SKM-1 treated with dmso at 0.1 percent for 144 hours (cell line): ENCODE measurements around the gene INPP5J.
"Not testable (repeated sequence)": the region's sequence is repeated elsewhere in the genome, so short reads cannot be mapped to it uniquely, and the experiment has no call there.

Experiments
- DNase-seq: peaks from one replicate; lab custom pipeline; 2025; ENCODE audit not compliant: unreplicated experiment; lab: John Stamatoyannopoulos, UW

INPP5J gene

DNA sequence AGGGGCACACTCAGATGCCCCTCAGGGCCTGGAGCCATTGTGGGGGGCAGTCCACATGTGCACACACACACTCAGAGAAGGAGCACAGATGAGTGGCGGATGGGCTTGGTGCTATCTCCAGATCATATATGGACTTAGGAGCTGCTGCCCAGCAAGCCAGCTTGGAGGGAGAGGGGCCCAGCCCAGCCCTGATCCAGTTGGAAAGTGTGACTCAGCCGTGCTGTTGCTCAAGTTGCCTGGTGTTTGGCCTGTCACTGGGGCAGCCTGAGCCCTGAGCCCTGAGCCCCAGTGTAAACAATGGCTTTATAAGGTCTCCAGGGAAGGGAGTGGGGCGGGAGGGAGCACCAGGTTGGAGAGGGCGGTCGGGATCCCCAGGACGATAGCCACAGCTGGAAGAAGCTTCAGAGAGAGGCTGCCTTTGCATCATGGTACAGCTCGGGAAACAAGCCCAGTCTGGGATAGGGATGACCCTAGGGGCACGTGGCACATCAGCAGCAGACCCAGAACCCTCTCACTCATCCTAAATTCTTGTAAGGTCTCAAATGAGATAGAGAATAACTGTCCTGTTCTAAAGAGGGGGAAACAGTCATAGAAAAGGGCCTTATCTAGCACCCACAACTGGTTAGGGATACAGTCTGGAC is 20.2 kb upstream of the INPP5J start:
- DNase-seq = no peak

DNA sequence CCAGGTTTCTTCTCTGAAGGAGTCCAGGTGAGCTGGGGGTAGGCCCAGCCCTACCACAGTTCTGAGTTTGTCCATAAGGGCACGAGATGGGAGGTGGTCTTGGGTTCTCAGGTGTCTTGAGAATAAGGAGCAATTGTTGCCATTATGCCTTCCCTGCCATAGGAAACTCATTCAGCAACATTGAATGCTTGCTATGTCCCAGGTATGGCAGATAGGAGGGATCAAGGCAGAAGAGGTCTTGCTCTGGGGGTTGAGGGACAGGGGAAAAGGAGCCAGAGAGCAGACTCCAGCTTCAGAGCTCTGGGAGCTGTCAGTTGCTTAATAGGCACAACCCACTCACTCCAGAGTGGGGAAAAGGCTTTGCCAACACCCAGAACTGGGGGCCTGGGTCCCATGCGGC is 19.7 kb upstream of the INPP5J start:
- no peak for DNase-seq

DNA sequence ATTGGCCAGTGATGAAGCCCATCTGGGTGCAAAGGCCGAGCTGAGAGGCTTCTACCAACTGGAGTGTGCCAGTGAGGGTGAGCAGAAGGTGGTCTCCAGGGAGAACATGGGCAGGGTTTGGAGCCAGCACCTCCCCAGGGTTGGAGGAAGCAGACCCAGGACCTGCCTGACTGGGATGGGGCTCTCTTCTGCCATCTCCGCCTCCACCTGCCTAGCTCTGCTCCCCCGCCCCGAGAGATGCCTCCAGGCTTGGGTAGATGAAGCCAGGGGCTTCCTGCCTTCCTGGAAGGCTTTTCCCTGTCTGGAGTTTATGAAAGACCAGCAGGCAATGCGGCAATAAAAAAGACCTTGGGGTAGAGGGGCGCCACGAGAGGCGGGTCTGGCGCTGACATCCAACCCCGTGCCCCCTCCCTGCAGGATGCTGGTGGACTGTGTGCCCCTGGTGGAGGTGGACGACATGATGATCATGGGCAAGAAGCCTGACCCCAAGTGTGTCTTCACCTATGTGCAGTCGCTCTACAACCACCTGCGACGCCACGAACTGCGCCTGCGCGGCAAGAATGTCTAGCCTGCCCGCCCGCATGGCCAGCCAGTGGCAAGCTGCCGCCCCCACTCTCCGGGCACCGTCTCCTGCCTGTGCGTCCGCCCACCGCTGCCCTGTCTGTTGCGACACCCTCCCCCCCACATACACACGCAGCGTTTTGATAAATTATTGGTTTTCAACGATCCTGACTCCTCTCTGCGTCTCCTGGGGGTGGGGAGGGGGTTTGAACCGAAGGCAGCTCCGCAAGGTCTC is 18.7 kb upstream of the INPP5J start:
- no peak for DNase-seq

GRCh38 chr22:31104869-31105268 is 17.9 kb upstream of the INPP5J start:
- DNase-seq = no peak

- DNase-seq = no peak
These were observed 17.4 kb upstream of the INPP5J start for GRCh38 chr22:31105282-31105929.

DNA sequence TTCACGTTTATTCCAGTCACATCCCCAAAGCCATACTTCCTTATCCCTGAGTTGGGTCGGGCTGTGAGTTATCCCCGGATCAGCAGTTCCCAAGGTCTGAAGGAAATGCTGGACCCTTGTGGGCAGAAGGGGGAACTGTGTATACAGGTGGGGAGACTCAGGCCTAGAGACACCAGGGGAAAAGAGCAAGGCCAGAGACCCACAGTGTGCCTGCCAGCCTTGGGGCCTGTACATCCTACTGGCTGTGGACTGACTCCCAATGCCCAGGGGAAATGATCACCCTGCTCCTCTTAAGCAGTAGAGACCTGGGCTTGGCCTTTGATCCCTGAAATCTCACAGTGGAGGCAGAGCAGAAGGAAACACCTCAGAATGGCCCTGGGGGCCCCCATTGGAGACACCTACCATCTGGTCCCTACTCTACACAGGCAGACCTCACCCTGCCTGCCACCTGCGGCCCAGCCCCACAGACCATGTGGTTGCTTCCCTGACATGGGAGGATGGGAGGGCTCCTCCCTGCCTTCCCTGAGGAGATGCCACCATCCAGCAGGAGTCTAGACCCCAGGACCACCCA is 16.7 kb upstream of the INPP5J start:
- no peak for DNase-seq

DNA sequence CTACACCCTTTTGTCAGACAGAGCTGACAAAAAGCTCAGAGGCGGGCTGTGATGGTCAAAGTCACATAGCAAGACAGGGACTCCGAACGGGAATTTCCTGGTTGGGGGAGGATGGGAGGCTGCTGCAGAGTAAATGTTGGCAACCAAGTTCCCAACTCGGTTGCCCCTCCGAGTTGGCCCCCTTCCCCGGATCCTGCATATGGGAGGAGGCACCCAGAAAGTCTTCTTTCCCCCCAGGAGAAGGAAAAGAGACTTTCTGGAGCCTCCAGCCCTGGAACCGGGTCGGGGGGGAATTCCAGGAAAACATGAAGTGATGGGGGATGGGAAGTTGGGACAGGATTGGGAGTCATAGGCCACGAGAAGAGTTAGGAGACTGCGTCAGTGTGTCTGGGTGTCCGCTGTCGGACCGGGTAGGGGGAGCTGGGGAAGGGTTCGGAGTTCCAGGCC is 16.0 kb upstream of the INPP5J start:
- DNase-seq = no peak

GRCh38 chr22:31107178-31107893 is 15.4 kb upstream of the INPP5J start, which contains the start of gene SELENOM:
SELENOM (minus strand) TSS chr22:31107568; CDS start chr22:31107505, 63 bp downstream.
- DNase-seq = peak; percentile 96

GRCh38 chr22:31107894-31108218 is 14.9 kb upstream of the INPP5J start:
- DNase-seq = no peak

DNA sequence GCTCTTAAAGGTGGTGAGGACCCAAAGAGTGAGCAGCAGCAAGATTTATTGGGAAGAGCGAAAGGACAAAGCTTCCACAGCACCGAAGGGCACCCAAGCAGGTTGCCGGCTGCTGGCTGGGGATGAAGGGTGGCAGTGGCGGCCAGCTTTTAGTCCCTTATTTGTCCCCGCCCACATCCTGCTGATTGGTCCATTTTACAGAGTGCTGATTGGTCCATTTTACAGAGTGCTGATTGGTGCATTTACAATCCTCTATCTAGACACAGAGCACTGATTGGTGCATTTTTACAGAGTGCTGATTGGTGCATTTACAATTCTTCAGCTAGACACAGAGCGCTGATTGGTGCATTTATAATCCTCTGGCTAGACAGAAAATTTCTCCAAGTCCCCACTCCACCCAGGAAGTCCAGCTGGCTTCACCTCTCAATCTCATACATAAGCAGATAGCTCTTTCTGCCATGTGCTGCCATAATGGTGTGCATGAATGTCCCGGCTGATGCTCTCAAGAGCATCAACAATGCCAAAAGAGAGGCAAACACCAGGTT is 10.1 kb upstream of the INPP5J start:
- not testable (repeated sequence) for DNase-seq

- DNase-seq = no peak
These were observed 4.5 kb upstream of the INPP5J start for GRCh38 chr22:31118046-31118820.

- DNase-seq = no peak
These were observed 3.6 kb upstream of the INPP5J start for GRCh38 chr22:31119026-31119717.

DNA sequence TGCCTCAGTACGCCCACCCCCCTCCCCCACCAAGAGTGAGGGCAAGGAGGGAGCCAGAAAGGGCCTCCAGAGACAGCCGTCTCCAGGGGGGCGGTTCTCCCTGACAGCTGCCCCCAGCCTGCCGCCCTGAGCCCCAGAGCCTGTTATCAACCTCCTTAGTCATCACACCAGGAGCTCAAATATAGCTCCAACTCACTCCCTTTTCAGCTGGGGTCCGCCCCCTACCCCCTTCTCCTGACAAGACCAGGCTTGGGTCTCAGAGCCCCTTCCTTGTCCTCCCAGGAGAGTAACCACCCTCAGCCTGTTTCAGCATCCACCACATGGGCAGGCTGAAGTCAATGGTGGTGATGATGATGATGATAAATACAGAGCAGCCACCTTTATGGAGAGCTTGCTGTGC is 2.5 kb upstream of the INPP5J start:
- DNase-seq = no peak

- DNase-seq = no peak
These were observed 2.1 kb upstream of the INPP5J start for GRCh38 chr22:31120642-31121041.

DNA sequence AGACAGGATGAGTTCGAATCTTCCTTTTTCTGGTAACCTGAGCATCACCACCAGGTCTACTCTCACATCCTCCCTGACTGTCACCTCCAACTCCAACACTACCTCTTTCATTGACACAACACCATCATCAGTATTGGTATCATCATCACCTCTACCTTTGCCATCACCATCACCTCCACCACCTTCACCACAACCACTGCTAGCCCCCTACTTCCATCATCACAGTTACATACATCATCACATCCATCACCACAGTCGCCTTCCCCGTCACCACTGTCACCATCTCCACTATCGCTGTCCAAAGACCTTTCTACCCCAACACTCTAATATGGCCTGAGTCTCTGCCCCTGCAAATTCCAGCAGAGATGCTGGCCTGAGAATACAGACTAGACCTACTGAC is 1.4 kb upstream of the INPP5J start:
- DNase-seq = no peak

DNA sequence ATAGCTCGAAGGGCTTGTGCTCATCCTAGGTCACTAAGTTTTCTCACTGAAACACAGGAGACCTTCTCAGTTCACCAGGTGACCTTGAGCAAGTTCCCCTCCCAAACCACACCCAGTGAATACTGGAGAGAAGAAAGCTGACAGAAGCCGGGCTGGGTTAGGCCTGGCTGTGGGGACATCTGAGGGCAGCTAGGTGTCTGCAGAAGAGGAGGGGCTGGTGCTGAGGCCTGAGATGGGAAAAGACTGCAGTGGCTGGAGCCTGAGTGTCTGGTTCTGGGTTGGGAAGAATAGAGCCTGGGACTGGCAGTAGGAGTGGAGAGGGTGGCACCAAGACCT is 602 bp upstream of the INPP5J start:
- no peak for DNase-seq

DNA sequence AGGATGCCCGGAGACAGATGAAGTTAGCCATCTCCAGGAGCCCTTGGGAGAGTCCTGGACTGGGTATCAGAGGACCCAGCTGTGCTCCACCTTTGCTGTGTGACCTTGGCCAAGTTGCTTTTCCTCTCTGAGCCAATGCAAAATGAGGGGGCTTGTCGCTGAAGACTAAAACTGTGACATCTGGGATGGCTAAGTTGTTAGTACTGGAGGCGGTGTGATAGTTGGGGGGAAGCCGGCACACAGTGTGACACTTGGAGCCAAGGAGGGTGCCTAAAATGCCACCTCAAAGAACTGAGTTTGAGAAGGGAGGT is 481 bp downstream of the INPP5J start:
- no peak for DNase-seq

DNA sequence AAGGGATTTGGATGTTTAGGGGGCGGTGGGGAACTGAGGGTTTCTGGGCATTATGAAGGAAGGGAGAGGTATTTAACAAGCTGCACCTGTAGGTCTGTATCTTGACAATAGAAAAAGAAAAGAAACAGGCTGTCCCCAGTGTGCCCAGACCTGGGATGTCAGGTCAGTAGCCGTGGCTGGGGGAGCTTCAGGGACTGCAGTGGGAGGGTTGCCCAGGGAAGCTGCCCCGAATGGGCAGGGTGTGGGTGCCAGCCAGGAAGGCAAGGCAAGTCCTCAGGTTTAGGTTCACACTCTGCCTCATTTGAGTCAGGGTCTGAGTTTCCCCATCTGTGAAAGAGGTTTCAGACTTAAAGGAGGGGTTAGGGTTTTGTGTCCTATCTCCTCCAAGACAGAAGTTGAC is 1.5 kb downstream of the INPP5J start:
- DNase-seq = no peak

GRCh38 chr22:31124811-31125465 is 2.2 kb downstream of the INPP5J start:
- no peak for DNase-seq
